GM12874 (cell line): ENCODE results near the gene SOCS7.

ENCODE experiments used
- CTCF ChIP-seq: IDR thresholded peaks from 2 replicates; pipeline ENCODE4 v1.5.1; 2011; ENCODE audit warnings: low read depth, mild to moderate bottlenecking, control low read depth, low read length, moderate library complexity; ENCODE audit not compliant: insufficient read depth

SOCS7 gene

GRCh38 chr17:38427160-38427949 lies 75.7 kb downstream of the SOCS7 start:
- TF ChIP-seq CTCF: no peak

GRCh38 chr17:38428112-38428642 lies 76.5 kb downstream of the SOCS7 start, which contains the start of gene ARHGAP23:
Gene ARHGAP23 (plus strand): TSS chr17:38428464. CDS start chr17:38428486, 22 bp downstream.
- TF ChIP-seq CTCF: no peak

GRCh38 chr17:38428643-38429371 lies 77.2 kb downstream of the SOCS7 start:
- TF ChIP-seq CTCF: no peak

- no peak for TF ChIP-seq CTCF
These were observed 77.9 kb downstream of the SOCS7 start for GRCh38 chr17:38429476-38430100.

GRCh38 chr17:38430316-38430715 lies 78.7 kb downstream of the SOCS7 start:
- no peak for TF ChIP-seq CTCF

- TF ChIP-seq CTCF: no peak
These were observed 79.2 kb downstream of the SOCS7 start for GRCh38 chr17:38430822-38431221.
